HEK293T (cell line): ENCODE measurements around the gene POP5.

Experiments
- ELF4 ChIP-seq: fragments of 450-650 bp; IDR thresholded peaks from 2 replicates; pipeline ENCODE4 v1.6.1; 2017; ENCODE audit warnings: antibody characterized with exemption
- FOXM1 ChIP-seq: fragments of 450-650 bp; IDR thresholded peaks from 2 replicates; pipeline ENCODE4 v1.6.1; 2017; ENCODE audit warnings: mild to moderate bottlenecking, borderline replicate concordance
- L3MBTL2 ChIP-seq: fragments of 450-650 bp; conservative IDR thresholded peaks from 2 replicates; pipeline ENCODE4 v1.6.1; 2016; ENCODE audit warnings: mild to moderate bottlenecking
- NFRKB ChIP-seq: fragments of 450-650 bp; IDR thresholded peaks from 2 replicates; pipeline ENCODE4 v1.6.1; 2016; ENCODE audit warnings: mild to moderate bottlenecking, moderate library complexity
- PKNOX1 ChIP-seq: fragments of 450-650 bp; IDR thresholded peaks from 2 replicates; pipeline ENCODE4 v1.6.1; 2016
- SP1 ChIP-seq: fragments of 450-650 bp; IDR thresholded peaks from 2 replicates; pipeline ENCODE4 v1.6.1; 2017

DNA sequence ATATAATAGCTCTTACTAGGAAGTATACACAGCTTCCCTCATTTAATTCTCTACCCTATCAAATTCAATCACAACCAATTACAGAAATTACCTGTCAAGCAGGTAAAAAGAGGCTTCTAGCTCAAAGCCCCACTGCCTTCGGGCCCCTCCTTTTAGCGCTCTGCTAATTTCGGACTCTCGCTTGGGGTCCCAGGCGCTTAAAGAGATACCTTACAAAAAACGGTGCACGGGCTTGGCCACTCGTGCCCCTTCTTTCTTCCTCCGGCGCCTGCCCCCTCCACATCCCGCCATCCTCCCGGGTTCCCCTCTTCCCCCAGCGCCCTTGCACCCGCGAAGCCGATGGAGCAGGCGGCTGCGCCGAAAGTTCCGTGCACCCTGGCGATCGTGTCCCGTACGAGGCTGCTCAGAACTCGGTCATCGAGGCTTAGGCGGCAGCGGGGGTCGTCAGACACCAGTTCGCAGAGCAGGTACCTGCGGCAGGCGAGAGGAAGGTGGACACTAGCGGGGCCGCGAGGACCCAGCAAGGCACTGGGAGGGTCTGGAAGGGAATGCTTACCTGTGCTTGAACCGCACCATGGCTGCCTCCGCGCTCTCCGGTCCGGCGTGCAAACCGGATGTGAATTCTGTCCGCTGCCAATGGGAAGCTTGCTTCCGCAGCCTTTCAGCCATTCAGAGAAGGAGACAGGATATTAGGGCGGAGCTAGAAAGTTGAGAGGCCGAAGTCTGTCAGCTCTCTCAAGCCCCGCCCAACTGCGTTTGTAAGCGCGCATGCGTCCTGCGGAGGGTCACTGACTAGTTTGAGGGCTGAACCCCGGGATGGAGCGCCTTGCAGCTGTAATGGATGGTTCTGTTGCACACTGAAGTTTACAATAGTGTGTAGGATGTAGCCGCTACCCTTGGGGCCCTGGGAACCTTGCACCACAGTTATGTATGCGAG lies at the start of gene POP5:
- TF ChIP-seq FOXM1 (no peak), ELF4 (0 out of 2 replicates have a peak, but pooled peaks have one; percentile 30), SP1 (no peak), PKNOX1 (peak; percentile 68), NFRKB (no peak), L3MBTL2 (peak; percentile 59)
